LNCAP (cell line): ENCODE measurements around the gene ZFR2.

Experiments used
- CTCF ChIP-seq: fragments of 450-650 bp; IDR thresholded peaks from 2 replicates; pipeline ENCODE4 v1.5.1; 2017; ENCODE audit warnings: mild to moderate bottlenecking

ZFR2 gene

DNA sequence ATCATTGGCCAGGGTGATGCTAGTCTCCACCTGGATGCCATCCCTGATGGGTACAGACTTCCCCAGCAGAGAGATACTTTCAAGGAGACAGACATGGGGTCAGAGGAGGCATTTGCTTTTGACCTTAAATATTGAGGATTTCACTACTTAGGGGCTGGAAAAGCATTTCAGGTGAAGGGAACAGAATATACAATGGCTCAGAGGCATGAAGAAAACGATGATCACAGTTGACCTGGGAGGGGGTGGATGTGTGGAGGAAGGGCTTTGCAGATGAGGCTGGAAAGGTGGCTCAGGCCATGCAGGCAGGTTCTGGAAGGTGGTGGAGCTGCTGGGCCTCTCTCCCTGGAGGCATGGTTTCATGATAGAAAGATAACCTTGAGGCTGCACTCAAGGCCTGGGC is 86.5 kb downstream of the ZFR2 start:
- no peak for TF ChIP-seq CTCF

- TF ChIP-seq CTCF, result no peak
Observed at GRCh38 chr19:3781603-3782002, 87.2 kb downstream of the ZFR2 start.

- TF ChIP-seq CTCF, result no peak
Observed at GRCh38 chr19:3780786-3781304, 88.0 kb downstream of the ZFR2 start.

DNA sequence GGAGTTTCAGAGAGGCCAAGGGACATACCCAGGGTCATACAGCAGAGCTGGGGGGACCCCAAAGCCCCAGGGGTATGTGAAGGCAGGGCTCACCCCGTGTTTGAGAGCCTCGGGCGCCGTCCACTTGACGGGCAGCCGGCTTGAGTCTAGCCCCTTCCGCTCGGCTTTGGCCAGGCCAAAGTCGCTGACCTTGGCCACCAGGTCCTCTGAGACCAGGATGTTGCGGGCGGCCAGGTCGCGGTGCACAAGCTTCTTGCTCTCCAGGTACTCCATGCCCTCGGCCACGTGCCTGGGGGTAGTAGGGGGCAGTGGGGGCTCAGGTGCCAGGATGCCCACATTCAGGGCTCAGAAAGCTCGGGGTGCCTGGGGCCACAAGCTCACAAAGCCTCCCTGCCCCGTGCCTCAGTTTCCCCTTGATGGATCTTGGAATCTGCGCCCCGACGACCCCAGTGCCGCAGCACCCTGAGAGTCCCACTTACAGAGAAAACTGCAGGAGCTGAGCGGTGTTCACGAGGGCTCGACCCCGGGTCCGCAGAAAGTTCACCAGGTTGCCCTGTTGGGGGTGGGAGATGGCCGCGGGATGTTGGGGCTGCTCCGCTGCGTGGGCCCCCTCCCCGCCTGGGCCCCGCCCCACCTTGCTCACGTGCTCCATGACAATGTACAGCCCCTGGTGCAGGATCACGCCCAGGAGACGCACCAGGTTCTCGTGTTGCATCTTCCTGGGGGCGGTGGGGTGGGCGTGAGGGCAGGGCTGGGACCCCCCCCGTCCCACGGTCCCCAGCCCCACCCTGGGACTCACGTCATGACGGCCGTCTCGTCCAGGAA is 89.7 kb downstream of the ZFR2 start:
- TF ChIP-seq CTCF, result no peak

DNA sequence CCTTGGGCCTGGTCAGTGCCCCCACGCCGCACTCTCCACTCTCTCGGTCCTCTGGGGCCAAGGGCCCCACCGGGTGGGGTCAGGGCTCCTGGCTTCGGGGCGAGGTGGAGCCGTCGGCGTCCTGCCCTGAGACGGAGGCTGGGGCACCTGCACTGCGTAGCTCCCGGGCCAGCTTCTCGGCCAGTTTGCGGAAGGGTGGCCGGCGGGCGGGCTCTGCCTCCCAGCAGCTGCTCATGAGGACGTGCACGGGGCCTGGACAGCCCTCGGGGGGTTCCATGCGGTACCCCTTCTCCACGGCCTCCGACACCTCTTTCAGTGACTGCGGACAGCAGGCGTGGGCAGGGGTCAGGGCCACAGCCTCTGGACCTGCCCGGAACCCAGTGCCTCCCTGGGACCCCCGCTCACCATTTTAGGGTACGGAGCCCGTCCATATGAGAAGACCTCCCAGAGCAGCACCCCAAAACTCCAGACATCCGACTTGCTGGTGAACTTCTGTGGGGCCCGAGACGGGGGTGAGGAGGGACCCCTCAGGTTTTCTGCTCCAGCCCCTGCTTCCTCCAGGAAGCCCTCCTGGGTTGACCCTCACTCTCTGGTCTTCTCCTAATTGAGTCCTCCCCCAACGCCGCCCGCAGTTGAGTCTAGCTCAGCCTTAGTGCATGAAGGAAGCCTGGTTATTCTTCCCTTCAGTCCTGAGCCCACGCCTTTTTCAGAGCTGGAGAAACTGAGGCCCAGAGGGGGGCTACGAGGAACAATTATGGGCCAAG is 90.6 kb downstream of the ZFR2 start:
- TF ChIP-seq CTCF, result no peak

GRCh38 chr19:3776479-3777040 is 92.3 kb downstream of the ZFR2 start:
- TF ChIP-seq CTCF, result no peak

DNA sequence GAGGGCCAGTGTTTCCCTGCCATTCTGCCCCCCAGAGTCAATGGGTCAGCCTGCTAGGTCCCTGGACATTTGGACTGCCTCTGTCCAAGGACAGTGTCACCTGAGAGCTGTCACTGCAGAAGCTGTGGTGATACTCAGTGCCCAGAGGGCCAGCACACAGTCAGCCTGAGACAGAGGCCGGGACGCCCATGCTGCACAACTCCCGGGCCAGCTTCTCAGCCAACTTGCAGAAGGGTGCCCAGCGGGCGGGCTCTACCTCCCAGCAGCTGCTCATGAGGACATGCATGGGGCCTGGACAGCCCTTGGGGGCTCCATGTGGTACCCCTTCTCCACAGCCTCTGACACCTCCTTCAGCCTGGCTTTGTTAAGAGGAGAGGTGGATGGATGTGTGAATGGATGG is 93.0 kb downstream of the ZFR2 start:
- no peak for TF ChIP-seq CTCF
